ENCODE results near the gene PDZD2. TPM values are rescaled to one million over a fixed set of nuclear protein-coding genes. Genes with fewer than 3 reads are reported as not detected.

PDZD2 gene
- polyA plus RNA-seq, 3 donors = 0.10 TPM; not detected in 2

- peaks cover 1 to 3% (median 2%) of the 10 kb centered on the region in 3 donors for H3K27me3 Mint-ChIP-seq (ENCODE audit: low read depth in 3 of 3)
- intact Hi-C loops (cut with micrococcal nuclease) = no loop called here
- WGBS (ENCODE audit: insufficient coverage) = 98% methylated on average over 6 of the region's 6 CpGs
- Histone ChIP-seq H3K27me3 (ENCODE audit: control insufficient read depth in 2 of 2, insufficient read depth in 2 of 2, low read length in 2 of 2) (no peaks in the 10 kb centered on the region), H3K9me3 (replicated peaks in 1 of 2; ENCODE audit: control insufficient read depth in 1 of 2, insufficient read depth in 1 of 2, low read length in 2 of 2) (no peaks in the 10 kb centered on the region), H4K20me1 (ENCODE audit: insufficient read depth, low read length) (no peaks in the 10 kb centered on the region), H2AFZ (ENCODE audit: insufficient read depth, low read depth, low read length, poor library complexity, severe bottlenecking) (no peak overlapping the region), H3K4me3 (replicated peaks in 1 of 3; ENCODE audit: low read depth in 2 of 3, low read length in 3 of 3) (no peak overlapping the region), H3K9ac (ENCODE audit: insufficient read depth, low read length, poor library complexity, severe bottlenecking) (no peak overlapping the region), H3K4me2 (replicated peaks; ENCODE audit: extremely low read depth, low read length, poor library complexity, severe bottlenecking) (no peak overlapping the region), H3K4me1 (ENCODE audit: control insufficient read depth in 1 of 2, insufficient read depth in 2 of 2, low read length in 2 of 2) (no peaks in the 10 kb centered on the region), H3K27ac (ENCODE audit: low read depth in 1 of 2, low read length in 2 of 2) (no peak overlapping the region), H3K79me2 (ENCODE audit: insufficient read depth, low read length) (no peaks in the 10 kb centered on the region), H3K36me3 (replicated peaks in 1 of 2; ENCODE audit: control insufficient read depth in 1 of 2, insufficient read depth in 2 of 2, low read length in 2 of 2) (no peaks in the 10 kb centered on the region)
- H3K4me1 Mint-ChIP-seq = no peaks in the 10 kb centered on the region
- no peak for DNase-seq
- no peak overlapping the region for H3K4me3 Mint-ChIP-seq
- H3K36me3 Mint-ChIP-seq = no peaks in the 10 kb centered on the region
- H3K27ac Mint-ChIP-seq = peak overlapping the region in 1 of 7 donors; percentile 58
- no peak for TF ChIP-seq CTCF (IDR thresholded peaks at IDR 0.05)
- H3K9me3 Mint-ChIP-seq = peaks cover 0 to 10% (median 3%) of the 10 kb centered on the region in 7 donors
Measured at GRCh38 chr5:31965227-31965626, 326.3 kb downstream of the PDZD2 start.

GRCh38 chr5:31966936-31967335 lies 328.0 kb downstream of the PDZD2 start:
- no peaks in the 10 kb centered on the region for H3K36me3 Mint-ChIP-seq
- H3K27ac ChIP-seq (ENCODE audit: low read depth in 1 of 2, low read length in 2 of 2) = no peak overlapping the region
- H3K27me3 Mint-ChIP-seq (ENCODE audit: low read depth in 3 of 3) = peaks cover 0 to 3% (median 2%) of the 10 kb centered on the region in 3 donors
- 93% methylated on average over 3 of the region's 5 CpGs for WGBS (ENCODE audit: insufficient coverage)
- H3K79me2 ChIP-seq (ENCODE audit: insufficient read depth, low read length) = no peaks in the 10 kb centered on the region
- intact Hi-C loops (cut with micrococcal nuclease) = no loop called here
- H3K4me1 ChIP-seq (ENCODE audit: control insufficient read depth in 1 of 2, insufficient read depth in 2 of 2, low read length in 2 of 2) = no peaks in the 10 kb centered on the region
- no peak overlapping the region for H3K4me3 ChIP-seq (replicated peaks in 1 of 3; ENCODE audit: low read depth in 2 of 3, low read length in 3 of 3)
- no peak overlapping the region for H3K4me3 Mint-ChIP-seq
- no peaks in the 10 kb centered on the region for H3K27me3 ChIP-seq (ENCODE audit: control insufficient read depth in 2 of 2, insufficient read depth in 2 of 2, low read length in 2 of 2)
- DNase-seq = no peak
- no peaks in the 10 kb centered on the region for H3K9me3 ChIP-seq (replicated peaks in 1 of 2; ENCODE audit: control insufficient read depth in 1 of 2, insufficient read depth in 1 of 2, low read length in 2 of 2)
- no peak overlapping the region for H2AFZ ChIP-seq (ENCODE audit: insufficient read depth, low read depth, low read length, poor library complexity, severe bottlenecking)
- H3K9me3 Mint-ChIP-seq = peaks cover 0 to 10% (median 3%) of the 10 kb centered on the region in 7 donors
- no peaks in the 10 kb centered on the region for H3K4me1 Mint-ChIP-seq
- no peaks in the 10 kb centered on the region for H3K36me3 ChIP-seq (replicated peaks in 1 of 2; ENCODE audit: control insufficient read depth in 1 of 2, insufficient read depth in 2 of 2, low read length in 2 of 2)
- no peak overlapping the region for H3K4me2 ChIP-seq (replicated peaks; ENCODE audit: extremely low read depth, low read length, poor library complexity, severe bottlenecking)
- H3K27ac Mint-ChIP-seq = no peak overlapping the region
- no peak for TF ChIP-seq CTCF (IDR thresholded peaks at IDR 0.05)
- H3K9ac ChIP-seq (ENCODE audit: insufficient read depth, low read length, poor library complexity, severe bottlenecking) = no peak overlapping the region
- H4K20me1 ChIP-seq (ENCODE audit: insufficient read depth, low read length) = no peaks in the 10 kb centered on the region

Measured in CD14-positive monocyte (primary cell).